OCI-LY1 (cell line): ENCODE measurements around the gene IL17RE.

Experiments
- EZH2 ChIP-seq: fragments of 200-600 bp; sonication (generic), shearing (Covaris generic); IDR thresholded peaks from 2 replicates; pipeline ENCODE4 v1.8.0; 2017; ENCODE audit warnings: borderline replicate concordance, mixed run types, mild to moderate bottlenecking, antibody characterized with exemption, low read length, moderate library complexity, mixed read lengths
- TF ChIP-seq, protein P1 (sequence below): fragments of 200-600 bp; sonication (generic), shearing (Covaris generic); IDR thresholded peaks from 2 replicates; pipeline ENCODE4 v1.5.1; 2017; ENCODE audit warnings: mild to moderate bottlenecking, antibody characterized with exemption, low read length, moderate library complexity, mixed read lengths

DNA sequence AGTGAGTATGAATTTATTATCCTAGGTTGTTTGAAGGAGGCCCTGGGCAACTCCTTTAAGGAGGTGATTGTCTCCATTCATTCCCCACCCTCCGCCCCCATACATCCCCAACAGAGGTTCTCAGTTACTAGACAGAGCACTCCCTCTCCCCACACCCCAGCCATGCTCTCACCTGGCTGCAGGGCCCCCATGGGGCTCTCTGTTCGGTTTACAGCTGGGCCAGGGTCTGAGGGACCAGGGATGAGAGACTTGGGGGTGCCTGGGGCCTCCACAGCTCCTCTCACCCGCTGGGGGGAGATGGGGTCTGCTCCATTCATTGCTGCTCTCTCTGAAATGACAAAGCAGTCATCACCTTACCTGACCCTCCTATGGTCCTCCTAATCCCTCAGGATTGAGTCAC lies 45.9 kb downstream of the IL17RE start:
- TF ChIP-seq EZH2, result no peak
- TF ChIP-seq, protein P1, sequence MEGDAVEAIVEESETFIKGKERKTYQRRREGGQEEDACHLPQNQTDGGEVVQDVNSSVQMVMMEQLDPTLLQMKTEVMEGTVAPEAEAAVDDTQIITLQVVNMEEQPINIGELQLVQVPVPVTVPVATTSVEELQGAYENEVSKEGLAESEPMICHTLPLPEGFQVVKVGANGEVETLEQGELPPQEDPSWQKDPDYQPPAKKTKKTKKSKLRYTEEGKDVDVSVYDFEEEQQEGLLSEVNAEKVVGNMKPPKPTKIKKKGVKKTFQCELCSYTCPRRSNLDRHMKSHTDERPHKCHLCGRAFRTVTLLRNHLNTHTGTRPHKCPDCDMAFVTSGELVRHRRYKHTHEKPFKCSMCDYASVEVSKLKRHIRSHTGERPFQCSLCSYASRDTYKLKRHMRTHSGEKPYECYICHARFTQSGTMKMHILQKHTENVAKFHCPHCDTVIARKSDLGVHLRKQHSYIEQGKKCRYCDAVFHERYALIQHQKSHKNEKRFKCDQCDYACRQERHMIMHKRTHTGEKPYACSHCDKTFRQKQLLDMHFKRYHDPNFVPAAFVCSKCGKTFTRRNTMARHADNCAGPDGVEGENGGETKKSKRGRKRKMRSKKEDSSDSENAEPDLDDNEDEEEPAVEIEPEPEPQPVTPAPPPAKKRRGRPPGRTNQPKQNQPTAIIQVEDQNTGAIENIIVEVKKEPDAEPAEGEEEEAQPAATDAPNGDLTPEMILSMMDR, result no peak
